Activated CD4-positive, alpha-beta T cell treated with anti-CD3 and anti-CD28 coated beads, Interleukin-2, amount 10 ng/mL, durations not matched to agents 24 days and 14 days (primary cell): Measurements from ENCODE around the gene KCNIP3. TPM values are rescaled to one million over a fixed set of nuclear protein-coding genes. Genes with fewer than 3 reads are reported as not detected.
"Not testable (repeated sequence)": the region's sequence is repeated elsewhere in the genome, so short reads cannot be mapped to it uniquely, and the experiment has no call there.

ENCODE experiments used
- DNase-seq: peaks from one replicate; pipeline ENCODE4 v3.0.0; 2022
- H3K27ac Mint-ChIP-seq: one replicate; pipeline ENCODE4 v1.8.0; 2022; ENCODE audit warnings: mild to moderate bottlenecking, mixed read lengths
- H3K27me3 Mint-ChIP-seq: one replicate; pipeline ENCODE4 v1.8.0; 2022; ENCODE audit warnings: mixed read lengths
- H3K36me3 Mint-ChIP-seq: one replicate; pipeline ENCODE4 v1.8.0; 2022; ENCODE audit warnings: low read depth, mild to moderate bottlenecking, mixed read lengths
- H3K4me1 Mint-ChIP-seq: one replicate; pipeline ENCODE4 v1.8.0; 2021; ENCODE audit warnings: mixed read lengths
- H3K4me3 Mint-ChIP-seq: one replicate; pipeline ENCODE4 v1.8.0; 2022; ENCODE audit warnings: mild to moderate bottlenecking, moderate library complexity, mixed read lengths
- H3K9me3 Mint-ChIP-seq: one replicate; pipeline ENCODE4 v1.8.0; 2021; ENCODE audit warnings: mixed read lengths
- intact Hi-C: fragments of 100-400 bp; cut with micrococcal nuclease; formaldehyde crosslinking; loops from one replicate; pipeline ENCODE4 v1.15.1; 2023
- total RNA-seq: library from RNA; stranded (reverse); gene quantifications from 2 replicates; pipeline ENCODE4 v1.2.3, GENCODE V29; 2022

Gene KCNIP3
- total RNA-seq, 1 donor from 2014 or later = not detected

- Mint-ChIP-seq H3K36me3 (no peaks in the 10 kb centered on the region), H3K9me3 (no peaks in the 10 kb centered on the region), H3K4me1 (no peaks in the 10 kb centered on the region), H3K27me3 (peaks cover 8% of the 10 kb centered on the region), H3K27ac (no peak overlapping the region), H3K4me3 (no peak overlapping the region)
- DNase-seq = no peak
- intact Hi-C loops = no loop called here
Observed at GRCh38 chr2:95353055-95353575, 56.0 kb downstream of the KCNIP3 start.

- H3K4me1 Mint-ChIP-seq = no peaks in the 10 kb centered on the region
- intact Hi-C loops = no loop called here
Observed at GRCh38 chr2:95353613-95354468, 56.7 kb downstream of the KCNIP3 start.

GRCh38 chr2:95354469-95354901, 57.3 kb downstream of the KCNIP3 start:
- H3K4me1 Mint-ChIP-seq = no peaks in the 10 kb centered on the region

More at GRCh38 chr2:95353613-95354468, 56.7 kb downstream of the KCNIP3 start:
- H3K4me3 Mint-ChIP-seq = no peak overlapping the region
- DNase-seq = no peak
- H3K27me3 Mint-ChIP-seq = peaks cover 3% of the 10 kb centered on the region
- no peaks in the 10 kb centered on the region for H3K9me3 Mint-ChIP-seq
- H3K36me3 Mint-ChIP-seq = no peaks in the 10 kb centered on the region
- no peak overlapping the region for H3K27ac Mint-ChIP-seq

GRCh38 chr2:95354925-95355324, 57.8 kb downstream of the KCNIP3 start:
- Mint-ChIP-seq H3K36me3 (no peaks in the 10 kb centered on the region), H3K4me1 (no peaks in the 10 kb centered on the region), H3K27ac (no peak overlapping the region), H3K9me3 (no peaks in the 10 kb centered on the region), H3K4me3 (no peak overlapping the region), H3K27me3 (no peaks in the 10 kb centered on the region)
- no peak for DNase-seq
- intact Hi-C loops = no loop called here

More at GRCh38 chr2:95354469-95354901, 57.3 kb downstream of the KCNIP3 start:
- Mint-ChIP-seq H3K9me3 (no peaks in the 10 kb centered on the region), H3K27ac (no peak overlapping the region), H3K4me3 (no peak overlapping the region), H3K27me3 (no peaks in the 10 kb centered on the region), H3K36me3 (no peaks in the 10 kb centered on the region)
- intact Hi-C loops = no loop called here
- DNase-seq = no peak

GRCh38 chr2:95355486-95355885, 58.3 kb downstream of the KCNIP3 start:
- H3K27me3 Mint-ChIP-seq, H3K36me3 Mint-ChIP-seq, H3K9me3 Mint-ChIP-seq, H3K27ac Mint-ChIP-seq, intact Hi-C loops, H3K4me3 Mint-ChIP-seq, DNase-seq, H3K4me1 Mint-ChIP-seq: not testable (repeated sequence)

GRCh38 chr2:95356821-95357700, 59.9 kb downstream of the KCNIP3 start:
- no peak for DNase-seq
- Mint-ChIP-seq H3K27me3 (peaks cover 2% of the 10 kb centered on the region), H3K27ac (no peak overlapping the region), H3K4me3 (no peak overlapping the region), H3K9me3 (no peaks in the 10 kb centered on the region), H3K4me1 (no peaks in the 10 kb centered on the region), H3K36me3 (no peaks in the 10 kb centered on the region)
- intact Hi-C loops = no loop called here

- Mint-ChIP-seq H3K36me3 (no peaks in the 10 kb centered on the region), H3K9me3 (no peaks in the 10 kb centered on the region), H3K27ac (no peak overlapping the region), H3K4me1 (no peaks in the 10 kb centered on the region), H3K27me3 (peaks cover 2% of the 10 kb centered on the region), H3K4me3 (no peak overlapping the region)
- DNase-seq = no peak
- intact Hi-C loops = no loop called here
Observed at GRCh38 chr2:95357717-95358280, 60.7 kb downstream of the KCNIP3 start.

GRCh38 chr2:95359031-95359430, 61.9 kb downstream of the KCNIP3 start:
- Mint-ChIP-seq H3K36me3 (no peaks in the 10 kb centered on the region), H3K9me3 (no peaks in the 10 kb centered on the region), H3K4me1 (no peaks in the 10 kb centered on the region), H3K27me3 (peaks cover 4% of the 10 kb centered on the region), H3K27ac (no peak overlapping the region), H3K4me3 (no peak overlapping the region)
- intact Hi-C loops = no loop called here
- DNase-seq = no peak

- H3K27me3 Mint-ChIP-seq = peaks cover 4% of the 10 kb centered on the region
- DNase-seq = no peak
- intact Hi-C loops = no loop called here
- no peak overlapping the region for H3K4me3 Mint-ChIP-seq
- H3K27ac Mint-ChIP-seq = no peak overlapping the region
- no peaks in the 10 kb centered on the region for H3K4me1 Mint-ChIP-seq
- H3K9me3 Mint-ChIP-seq = no peaks in the 10 kb centered on the region
- H3K36me3 Mint-ChIP-seq = no peaks in the 10 kb centered on the region
Observed at GRCh38 chr2:95359501-95359930, 62.4 kb downstream of the KCNIP3 start.

- Mint-ChIP-seq H3K36me3 (no peaks in the 10 kb centered on the region), H3K27ac (no peak overlapping the region), H3K4me3 (no peak overlapping the region), H3K4me1 (no peaks in the 10 kb centered on the region), H3K9me3 (no peaks in the 10 kb centered on the region), H3K27me3 (peaks cover 6% of the 10 kb centered on the region)
- intact Hi-C loops = no loop called here
- DNase-seq = no peak
Observed at GRCh38 chr2:95361216-95361980, 64.3 kb downstream of the KCNIP3 start.

- no peak for DNase-seq
- Mint-ChIP-seq H3K27me3 (peaks cover 6% of the 10 kb centered on the region), H3K4me3 (no peak overlapping the region), H3K36me3 (no peaks in the 10 kb centered on the region), H3K27ac (no peak overlapping the region), H3K4me1 (no peaks in the 10 kb centered on the region), H3K9me3 (no peaks in the 10 kb centered on the region)
- intact Hi-C loops = no loop called here
Observed at GRCh38 chr2:95362486-95362885, 65.3 kb downstream of the KCNIP3 start.

- Mint-ChIP-seq H3K27ac (no peak overlapping the region), H3K36me3 (no peaks in the 10 kb centered on the region), H3K4me3 (no peak overlapping the region), H3K4me1 (no peaks in the 10 kb centered on the region), H3K27me3 (peaks cover 7% of the 10 kb centered on the region), H3K9me3 (no peaks in the 10 kb centered on the region)
- intact Hi-C loops = no loop called here
- no peak for DNase-seq
Observed at GRCh38 chr2:95366514-95366913, 69.4 kb downstream of the KCNIP3 start.

- Mint-ChIP-seq H3K27ac (no peak overlapping the region), H3K4me1 (peaks cover 2% of the 10 kb centered on the region), H3K27me3 (peaks cover 2% of the 10 kb centered on the region), H3K36me3 (no peaks in the 10 kb centered on the region), H3K4me3 (no peak overlapping the region), H3K9me3 (no peaks in the 10 kb centered on the region)
- DNase-seq = no peak
- intact Hi-C loops = no loop called here
Observed at GRCh38 chr2:95372216-95372829, 75.2 kb downstream of the KCNIP3 start.
